Fibroblast of mammary gland (primary cell): ENCODE measurements around the gene DUSP28.

Source experiments
- DNase-seq: peaks from one replicate; pipeline ENCODE4 v3.0.0-alpha.2; 2010; ENCODE audit warnings: low read depth
- H3K4me3 ChIP-seq: 2 replicates; pipeline ENCODE4 v1.5.1; 2011; ENCODE audit warnings: low read depth, mild to moderate bottlenecking, low read length, moderate library complexity; ENCODE audit not compliant: control insufficient read depth
- CTCF ChIP-seq: conservative IDR thresholded peaks from 2 replicates; pipeline ENCODE4 v1.5.1; 2011; ENCODE audit warnings: low read depth, low read length, inconsistent platforms; ENCODE audit not compliant: control insufficient read depth, insufficient read depth

The DUSP28 gene

GRCh38 chr2:240584486-240585031, 24.4 kb downstream of the DUSP28 start:
- peak; percentile 85 for DNase-seq
- peak overlapping the region; percentile 99 for H3K4me3 ChIP-seq
- no peak for TF ChIP-seq CTCF

GRCh38 chr2:240585101-240585500, 24.9 kb downstream of the DUSP28 start:
- TF ChIP-seq CTCF = no peak
- H3K4me3 ChIP-seq = peak overlapping the region; percentile 99
- DNase-seq = peak; percentile 8

GRCh38 chr2:240585681-240586197, 25.6 kb downstream of the DUSP28 start:
- peak overlapping the region; percentile 99 for H3K4me3 ChIP-seq
- DNase-seq = no peak
- no peak for TF ChIP-seq CTCF

GRCh38 chr2:240586198-240586918, 26.2 kb downstream of the DUSP28 start, which contains the start of gene CAPN10:
Gene CAPN10, plus strand, starts transcription at chr2:240586734. Its CDS starts 178 bp downstream, at chr2:240586912.
- no peak for TF ChIP-seq CTCF
- DNase-seq = peak; percentile 91
- H3K4me3 ChIP-seq = peak within 1 kb of the TSS; percentile 99

- no peak for TF ChIP-seq CTCF
- H3K4me3 ChIP-seq = peak overlapping the region; percentile 99
- DNase-seq = peak; percentile 14
These were observed 27.0 kb downstream of the DUSP28 start for GRCh38 chr2:240586919-240587800.

- no peak for DNase-seq
- no peak overlapping the region for H3K4me3 ChIP-seq
- no peak for TF ChIP-seq CTCF
These were observed 28.0 kb downstream of the DUSP28 start for GRCh38 chr2:240588006-240588655.
